Hematopoietic multipotent progenitor cell treated with erythropoietin and hydrocortisone succinate and interleukin-3 and kit ligand, for 6 days (in vitro differentiated cells): ENCODE measurements around the gene EIF4A2.
A peak's percentile ranks its signal among the peaks of the same experiment; 100 is the strongest.

Source experiments
- DNase-seq: peaks from one replicate; pipeline ENCODE4 v3.0.0-alpha.2; 2015

Gene EIF4A2

DNA sequence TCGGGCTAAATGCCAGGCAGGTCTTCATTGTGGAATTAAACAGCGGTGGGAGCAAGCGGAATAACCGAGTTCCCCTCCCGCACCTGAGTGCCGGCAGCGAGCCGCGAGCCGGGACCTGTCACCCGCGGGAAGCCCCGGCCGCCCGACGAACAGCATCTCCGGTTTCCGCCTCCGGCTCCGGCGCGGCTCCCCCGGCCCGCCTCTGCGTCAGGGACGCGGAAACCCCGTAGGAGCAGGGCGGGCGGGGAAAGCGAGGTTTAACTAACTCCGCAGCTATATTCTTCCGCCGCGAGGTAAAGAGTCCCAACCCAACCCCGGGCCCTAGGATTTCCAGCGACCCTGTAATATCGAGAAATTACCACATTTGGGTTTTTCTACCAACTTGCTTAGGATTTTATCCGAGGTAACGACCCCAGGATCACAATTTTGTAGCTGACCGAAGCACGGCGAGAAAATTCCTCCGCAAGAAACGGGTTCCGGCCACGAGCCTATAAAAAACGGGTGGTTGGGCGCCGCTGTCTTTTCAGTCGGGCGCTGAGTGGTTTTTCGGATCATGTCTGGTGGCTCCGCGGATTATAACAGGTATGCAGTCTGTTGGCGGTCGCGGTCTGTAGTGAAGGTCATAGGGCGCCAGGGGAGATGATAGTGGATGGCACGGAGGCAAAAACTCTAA is at the start of gene EIF4A2:
Gene EIF4A2, plus strand, starts transcription at position 520 of the 673 bp plus-strand sequence. Its CDS starts 34 bp downstream, at position 554.
- DNase-seq, result peak; percentile 93

DNA sequence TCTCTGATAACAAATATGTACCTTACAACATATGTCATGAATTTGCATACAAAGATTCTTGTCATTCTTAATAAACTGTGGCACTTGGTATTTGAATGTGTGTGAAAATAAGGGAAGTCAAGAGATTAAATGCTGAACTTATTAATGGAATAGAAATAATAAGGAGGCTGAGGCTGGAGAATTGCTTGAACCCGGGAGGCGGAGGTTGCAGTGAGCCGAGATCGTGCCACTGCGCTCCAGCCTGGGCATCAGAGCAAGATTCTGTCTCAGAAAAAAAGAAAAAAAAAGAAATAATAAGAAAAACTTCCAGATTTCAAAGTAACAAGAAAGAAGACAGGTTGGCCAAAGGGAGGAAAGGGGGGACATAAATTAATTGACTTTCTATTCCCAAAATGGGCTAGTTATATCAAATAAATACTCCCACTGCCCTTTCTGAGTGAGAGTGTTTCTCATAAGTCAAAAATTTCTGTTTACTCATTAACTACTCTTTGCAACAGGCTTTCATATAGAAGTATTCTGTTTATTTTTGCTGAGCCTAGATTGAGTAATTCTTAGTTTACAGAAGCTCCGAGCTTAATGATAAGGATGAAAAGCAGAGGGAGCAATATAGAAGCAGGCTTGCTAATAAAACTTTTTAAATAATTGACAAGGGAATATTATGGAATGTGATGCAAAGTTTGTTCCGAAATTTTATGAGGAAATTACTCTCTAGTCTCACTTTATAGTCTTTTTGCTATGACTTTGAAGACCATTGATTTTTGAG is 40.6 kb upstream of the EIF4A2 start:
- no peak for DNase-seq

DNA sequence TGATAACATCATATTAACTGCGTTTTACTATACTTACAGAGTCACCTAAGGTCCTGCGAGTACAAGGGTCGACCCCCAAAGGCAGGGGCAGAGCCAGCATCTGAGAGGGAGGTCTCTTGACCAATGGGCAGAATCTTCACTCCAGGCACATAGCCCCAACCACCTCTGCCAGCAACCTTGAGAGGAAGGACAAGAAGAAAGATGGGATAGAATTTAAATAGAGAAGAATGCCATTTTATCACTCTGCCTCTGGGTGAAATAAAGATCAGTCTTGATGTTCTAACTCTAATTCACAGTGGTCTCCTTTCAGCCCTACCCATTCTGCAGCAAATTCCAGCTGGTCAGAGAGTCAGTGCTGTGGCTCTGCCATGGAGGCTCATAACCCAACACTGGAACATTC is 39.7 kb upstream of the EIF4A2 start:
- no peak for DNase-seq

DNA sequence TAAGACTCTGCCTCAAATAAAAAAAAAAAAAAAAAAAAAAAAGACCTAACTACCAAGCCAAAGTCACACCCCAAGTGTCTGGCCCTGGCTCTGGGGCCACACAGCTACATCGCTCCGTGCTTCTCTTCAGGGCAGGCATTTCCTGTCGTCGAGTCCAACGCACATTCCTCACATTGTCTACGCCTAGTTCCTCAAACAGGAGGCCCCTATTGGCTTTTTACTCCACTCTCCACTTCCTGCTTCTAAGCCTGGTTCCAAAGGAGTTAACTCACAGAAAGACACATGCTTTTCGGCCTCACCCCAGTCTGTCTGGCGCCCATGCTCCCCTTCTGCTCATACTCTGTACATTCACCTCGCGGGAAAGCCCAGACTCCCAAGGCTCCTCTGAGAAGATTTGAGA is 37.4 kb upstream of the EIF4A2 start:
- peak; percentile 59 for DNase-seq

DNA sequence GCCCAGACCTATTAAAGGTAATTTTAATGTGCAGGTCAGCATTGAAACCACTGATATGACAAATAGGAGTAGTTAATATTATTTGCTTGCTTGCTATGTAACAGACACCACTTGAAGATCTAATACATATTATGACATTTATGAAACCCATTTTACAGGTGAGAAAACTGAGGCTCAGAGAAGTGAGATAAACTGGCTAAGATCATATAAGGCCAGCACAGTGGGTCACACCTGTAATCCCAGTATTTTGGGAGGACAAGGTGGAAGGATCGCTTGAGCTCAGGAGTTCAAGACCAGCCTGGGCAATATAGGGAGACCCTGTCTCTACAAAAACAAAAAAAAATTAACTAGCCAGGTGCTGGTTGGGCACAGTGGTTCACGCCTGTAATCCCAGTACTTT is 33.1 kb upstream of the EIF4A2 start:
- DNase-seq, result no peak

DNA sequence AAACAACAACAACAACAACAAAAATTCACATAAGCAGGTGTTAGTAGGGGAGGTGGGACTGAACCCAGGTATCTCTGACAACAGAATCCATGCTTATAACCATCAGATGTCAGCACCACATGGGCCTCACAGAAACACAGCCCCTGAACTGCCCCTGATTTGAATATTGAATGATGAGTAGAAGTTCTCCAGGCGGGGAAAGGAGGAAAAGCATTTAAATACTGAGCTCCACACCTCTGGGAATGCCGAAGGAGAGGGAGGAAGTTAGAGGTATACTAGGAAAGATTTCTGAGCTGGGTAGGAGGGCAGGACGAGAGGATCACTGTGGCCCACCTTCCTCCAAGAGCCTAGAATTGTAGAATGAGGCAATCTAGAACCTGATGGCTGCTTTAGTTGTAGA is 31.9 kb upstream of the EIF4A2 start:
- DNase-seq, result no peak

DNA sequence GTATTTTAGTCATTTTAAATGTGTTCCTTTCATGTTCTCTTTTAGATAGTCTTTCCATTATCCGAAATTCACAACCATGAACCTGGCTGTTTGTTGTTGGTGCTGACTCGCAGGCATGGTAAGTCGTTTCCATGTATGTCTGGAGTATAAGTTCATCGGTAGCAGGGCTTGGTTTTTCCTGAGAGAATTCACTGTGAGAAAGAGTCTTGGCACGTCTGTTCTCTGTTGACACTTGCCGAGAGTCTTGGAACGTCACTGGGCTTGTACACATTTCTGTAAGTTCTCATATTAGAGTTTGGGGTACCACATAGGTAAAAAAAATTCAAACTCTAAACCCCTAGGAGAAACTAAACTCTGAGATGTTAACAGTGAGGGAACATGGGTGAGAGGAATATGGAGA is 29.4 kb upstream of the EIF4A2 start:
- DNase-seq, result no peak

DNA sequence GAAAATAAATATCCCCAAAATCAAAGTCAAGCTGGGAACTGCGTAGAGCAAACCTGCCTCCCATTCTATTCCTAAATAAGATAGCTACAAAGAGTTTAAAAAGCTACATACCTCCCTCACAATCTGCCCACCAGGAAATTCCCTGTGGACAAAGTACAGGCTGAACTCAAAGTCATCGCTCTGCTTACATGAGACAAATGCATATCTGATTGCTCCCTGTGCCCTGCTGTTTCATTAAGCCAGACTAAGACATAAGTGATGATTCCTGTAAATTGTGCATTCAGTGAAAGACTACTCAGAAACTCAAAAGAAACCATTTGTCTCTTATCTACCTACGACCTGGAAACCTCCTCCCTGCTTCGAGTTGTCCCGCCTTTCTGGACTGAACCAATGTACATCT is 28.5 kb upstream of the EIF4A2 start:
- DNase-seq, result no peak

DNA sequence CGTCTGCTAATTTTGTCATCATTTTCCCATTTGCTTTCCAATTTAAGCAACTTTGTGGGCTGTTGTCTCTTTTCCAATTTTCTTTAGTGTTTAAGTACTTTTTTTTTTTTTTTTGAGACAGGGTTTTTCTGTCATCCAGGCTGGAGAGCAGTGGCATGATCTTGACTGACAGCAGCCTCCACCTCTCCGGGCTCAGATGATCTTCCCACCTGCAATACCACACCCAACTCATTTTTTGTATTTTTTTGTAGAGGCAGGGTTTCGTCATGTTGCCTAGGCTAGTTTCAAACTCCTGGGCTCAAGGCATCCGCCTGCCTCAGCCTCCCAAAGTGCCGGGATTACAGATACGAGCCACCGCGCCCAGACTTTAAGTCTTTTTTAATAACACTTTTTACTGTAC is 26.2 kb upstream of the EIF4A2 start:
- no peak for DNase-seq

DNA sequence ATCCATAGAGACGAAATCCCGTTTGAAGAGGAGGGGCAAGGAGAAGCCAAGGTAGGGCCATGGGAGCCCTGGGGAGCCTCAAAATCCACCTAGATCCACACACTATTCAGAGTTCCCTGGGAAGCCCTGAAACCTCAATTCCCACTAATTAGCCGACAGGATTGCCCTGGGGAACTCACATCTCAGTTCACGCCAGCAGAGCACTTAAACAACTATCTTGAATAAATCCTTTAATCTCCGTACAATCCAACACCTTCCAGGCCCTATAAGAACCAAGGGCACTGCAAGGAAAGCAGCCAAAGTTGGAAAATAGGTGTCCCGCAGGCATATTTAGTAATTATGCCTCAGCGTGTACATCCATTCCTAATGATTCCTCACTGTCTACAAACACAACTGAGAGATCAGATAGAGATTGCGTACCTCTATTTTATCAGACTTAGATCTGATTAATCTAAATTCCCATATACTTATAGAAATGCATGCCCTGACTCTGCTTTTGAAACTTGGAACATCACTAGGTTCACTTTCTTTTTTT is 25.6 kb upstream of the EIF4A2 start:
- DNase-seq, result no peak

DNA sequence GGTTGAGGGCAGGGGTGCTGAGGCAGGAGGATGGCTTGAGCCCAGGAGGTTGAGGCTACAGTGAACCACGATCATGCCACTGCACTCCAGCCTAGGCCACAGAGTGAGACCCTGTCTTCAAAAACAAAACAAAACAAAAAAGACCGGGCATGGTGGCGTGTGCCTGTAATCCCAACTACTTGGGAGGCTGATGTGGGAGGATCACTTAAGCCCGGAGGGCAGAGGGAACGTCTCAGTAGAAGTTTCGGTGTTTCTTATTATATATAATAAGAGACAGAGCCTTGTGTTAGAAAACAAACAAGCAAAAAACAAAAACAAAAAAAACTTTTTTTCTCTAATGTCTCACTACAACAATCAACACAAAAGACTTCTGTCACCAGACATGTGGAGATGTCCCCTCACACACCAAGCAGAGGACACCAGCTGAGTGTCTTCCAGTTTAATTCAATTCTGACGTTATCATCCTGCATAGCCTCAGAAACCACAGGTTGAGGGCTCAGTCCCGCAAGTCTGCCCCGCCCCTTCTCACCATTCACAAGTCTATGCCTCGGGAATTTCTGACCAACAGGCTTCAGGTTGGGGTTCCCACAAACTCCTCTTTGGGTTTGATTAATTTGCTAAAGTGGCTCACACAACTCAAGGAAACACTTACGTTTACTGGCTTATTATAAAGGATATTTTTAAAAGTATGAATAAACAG is 24.0 kb upstream of the EIF4A2 start:
- DNase-seq, result peak; percentile 17

DNA sequence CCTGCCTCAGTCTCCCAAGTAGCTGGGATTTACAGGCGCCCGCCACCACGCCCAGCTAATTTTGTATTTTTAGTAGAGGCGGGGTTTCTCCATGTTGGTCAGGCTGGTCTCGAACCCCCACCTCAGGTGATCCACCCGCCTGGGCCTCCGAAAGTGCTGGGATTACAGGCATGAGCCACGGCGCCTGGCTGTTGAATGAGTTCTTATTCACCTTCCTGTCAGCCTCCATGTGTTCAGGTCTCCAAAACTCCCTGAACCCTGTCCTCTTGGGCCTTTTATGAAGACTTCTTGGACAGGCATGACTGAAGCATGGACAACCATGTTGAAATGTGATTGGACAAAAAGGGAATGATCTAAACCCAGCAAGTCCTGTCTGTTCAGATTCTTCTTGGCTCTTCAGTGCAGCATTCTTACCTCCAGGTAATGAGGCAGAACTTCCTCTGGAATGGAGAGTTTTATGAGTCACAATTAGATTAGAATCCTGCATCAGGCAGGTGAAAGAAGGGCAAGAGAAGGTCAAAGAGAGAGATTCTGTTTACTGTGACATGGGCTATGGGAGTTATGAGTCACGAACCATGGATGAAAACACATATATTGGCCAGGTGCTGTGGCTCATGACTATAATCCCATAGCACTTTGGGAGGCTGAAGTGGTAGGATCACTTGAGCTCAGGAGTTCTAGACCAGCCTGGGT is 23.1 kb upstream of the EIF4A2 start:
- DNase-seq, result no peak

DNA sequence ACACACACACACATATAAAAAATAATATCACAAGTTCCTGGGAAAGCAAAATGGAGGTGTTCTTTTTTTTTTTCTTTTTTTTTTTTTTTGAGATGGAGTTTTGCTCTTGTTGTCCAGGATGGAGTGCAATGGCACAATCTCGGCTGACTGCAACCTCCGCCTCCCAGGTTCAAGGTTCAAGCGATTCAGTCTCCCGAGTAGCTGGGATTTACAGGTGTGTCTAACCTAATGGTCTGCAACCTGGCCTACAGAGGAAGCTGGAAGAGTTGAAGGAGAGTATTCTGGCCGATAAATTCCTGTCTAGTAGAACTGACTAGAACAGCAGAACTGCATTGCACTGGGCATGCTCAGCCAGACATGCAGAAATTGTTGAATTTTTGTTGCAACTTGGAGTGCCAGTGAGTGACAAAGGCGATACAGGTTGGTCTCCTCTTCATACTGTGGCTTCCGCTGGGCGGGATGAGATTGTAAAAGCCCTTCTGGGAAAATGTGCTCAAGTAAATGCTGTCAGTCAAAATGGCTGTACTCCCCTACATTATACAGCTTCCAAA is 22.4 kb upstream of the EIF4A2 start:
- DNase-seq, result no peak

DNA sequence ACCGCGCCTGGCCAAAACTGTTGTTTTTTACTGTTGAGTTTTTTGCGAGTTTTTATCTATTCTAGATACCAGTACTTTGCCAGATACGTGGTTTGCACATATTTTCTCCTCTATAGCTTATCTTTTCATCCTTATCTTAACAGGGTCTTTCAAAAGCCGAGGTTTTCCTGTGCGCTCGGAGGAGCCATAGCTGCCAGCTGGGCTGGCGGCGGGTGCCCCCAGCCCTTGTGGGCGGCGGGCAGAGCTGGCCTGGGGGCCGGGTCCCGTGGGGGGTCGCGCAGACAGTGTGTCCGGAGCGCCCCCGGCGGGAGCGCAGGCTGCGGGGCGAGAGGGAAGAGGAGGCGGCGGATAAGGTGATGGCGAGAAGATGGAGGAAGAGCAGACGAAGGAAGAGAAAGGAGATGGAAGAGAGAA is 11.1 kb upstream of the EIF4A2 start:
- DNase-seq, result peak; percentile 55

DNA sequence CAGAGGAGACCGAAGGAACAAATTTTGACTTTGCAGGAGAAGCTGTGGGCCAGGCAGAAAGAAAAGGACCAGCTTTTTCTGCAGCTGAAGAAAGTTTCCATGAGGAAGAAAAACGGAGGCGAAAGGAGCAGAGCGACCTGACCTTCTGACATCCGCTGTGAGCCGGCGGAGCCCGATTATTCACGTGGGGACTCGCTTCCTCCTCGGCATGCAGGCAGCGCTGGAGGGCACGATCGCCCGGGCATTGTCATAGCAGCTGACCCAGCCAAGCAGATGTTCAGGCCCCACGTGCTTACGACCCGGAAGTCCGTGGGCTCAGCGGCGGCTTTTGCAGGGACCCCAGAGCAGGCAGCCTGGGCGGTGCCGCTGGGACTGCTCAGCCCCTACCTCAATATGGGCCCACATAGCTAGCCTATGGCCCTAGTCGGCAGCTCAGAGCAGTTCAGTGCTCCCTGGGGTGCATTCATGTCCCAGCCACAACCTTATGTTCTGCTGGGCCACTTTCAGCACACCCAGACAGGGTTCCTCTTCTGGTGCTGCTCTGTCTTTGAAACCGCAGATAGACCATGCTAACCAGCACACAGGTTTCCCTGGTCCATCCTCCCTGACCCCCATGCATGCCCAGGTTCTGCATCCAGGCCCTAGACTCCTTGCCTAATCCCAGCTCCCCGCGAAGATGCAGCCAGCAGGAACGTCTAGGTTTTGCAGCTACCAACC is 10.5 kb upstream of the EIF4A2 start:
- DNase-seq, result peak; percentile 81

DNA sequence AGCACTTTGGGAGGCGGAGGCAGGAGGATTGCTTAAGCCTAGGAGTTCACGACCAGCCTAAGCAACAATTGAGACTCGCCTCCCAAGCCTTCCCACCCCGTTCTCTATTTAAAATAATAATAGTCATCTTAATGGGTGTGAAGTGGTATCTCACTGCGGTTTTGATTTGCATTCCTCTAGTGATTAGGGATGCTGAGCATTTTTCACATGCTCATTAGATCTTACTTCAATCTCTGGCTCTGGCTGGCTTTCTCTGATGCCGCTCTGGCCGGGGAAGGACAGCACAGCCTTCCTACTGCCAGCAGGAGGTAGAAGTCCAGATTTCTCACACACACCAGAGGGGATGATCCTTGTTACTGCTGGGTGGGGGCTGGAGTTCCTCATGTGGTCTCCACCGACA is 7.4 kb upstream of the EIF4A2 start:
- DNase-seq, result no peak

DNA sequence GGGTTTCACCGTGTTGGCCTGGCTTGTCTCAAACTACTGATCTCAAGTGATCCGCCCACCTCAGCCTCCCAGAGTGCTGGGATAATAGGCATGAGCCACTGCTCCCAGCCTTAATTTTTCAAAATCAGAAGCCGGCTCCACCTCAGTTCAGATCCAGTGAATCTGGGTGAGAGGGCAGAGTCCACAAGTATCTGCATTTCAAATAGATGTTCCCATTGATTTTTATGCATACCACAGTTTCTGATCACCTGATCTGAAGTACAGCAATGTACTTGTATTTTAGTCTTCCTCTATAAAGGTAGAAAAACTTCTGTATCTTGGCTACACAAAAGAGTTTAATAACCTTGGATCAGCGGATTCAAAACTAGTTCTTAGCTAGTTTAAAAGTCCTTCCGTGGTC is 4.2 kb upstream of the EIF4A2 start:
- no peak for DNase-seq

DNA sequence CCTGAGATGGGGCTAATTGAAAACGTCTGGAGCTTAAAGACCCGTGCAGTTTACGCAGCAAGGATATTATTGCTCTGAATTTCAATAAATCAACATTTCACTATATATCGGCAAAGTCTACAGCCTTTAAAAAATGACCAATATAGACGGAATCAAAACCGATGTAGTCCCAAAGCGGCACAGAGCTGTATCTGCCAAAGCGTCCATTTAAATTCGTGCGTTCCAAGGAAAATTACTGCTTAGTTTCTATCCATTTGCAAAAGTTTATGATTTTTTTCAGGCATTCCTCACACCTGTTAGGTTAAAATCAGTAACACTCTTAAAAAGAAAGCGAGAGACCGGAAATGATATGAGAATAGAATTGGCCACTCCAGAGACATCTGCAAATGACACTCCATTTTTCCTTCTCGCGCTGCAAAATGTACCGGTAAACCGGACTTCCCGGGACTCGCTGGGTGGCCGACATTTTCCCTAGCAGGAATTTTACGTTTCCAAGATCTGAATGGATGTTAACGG is 777 bp upstream of the EIF4A2 start:
- DNase-seq, result peak; percentile 51

DNA sequence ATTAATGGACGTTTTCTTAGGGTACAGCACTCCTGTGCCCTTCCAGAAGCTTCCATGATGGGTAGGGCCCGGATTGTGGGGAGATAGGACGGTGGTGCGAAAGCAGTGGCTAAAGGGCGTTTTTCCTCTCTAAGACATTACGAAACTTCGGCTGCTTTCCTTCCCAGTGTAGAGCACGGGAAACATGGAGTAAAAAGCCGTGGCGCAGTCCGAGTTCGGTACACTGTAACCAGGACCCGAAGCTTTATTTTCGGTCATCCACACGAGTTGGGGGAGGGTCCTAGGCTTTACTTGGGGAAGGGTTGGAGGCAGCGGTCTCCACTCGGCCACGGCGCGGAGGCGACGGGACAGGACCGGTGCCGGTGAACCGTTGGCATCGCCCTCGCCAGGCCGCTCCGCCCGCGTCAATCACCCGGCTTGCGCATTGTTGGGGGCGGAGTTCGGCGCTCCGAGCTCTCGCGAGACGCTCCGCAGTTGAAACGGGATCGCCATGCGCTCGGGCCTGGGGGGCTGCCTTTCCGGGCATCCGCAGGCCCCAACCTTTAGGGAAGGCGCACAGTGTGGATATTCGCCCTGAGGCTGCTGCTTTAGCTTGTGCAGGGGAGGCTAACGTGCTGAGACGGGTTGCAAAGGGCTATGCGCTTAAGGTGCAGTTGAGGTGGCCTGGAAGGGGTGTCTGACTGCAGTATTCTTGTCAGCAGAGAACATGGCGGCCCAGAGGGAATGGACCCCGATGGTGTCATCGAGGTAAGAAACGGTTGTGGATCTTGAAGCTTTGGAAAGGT is 546 bp downstream of the EIF4A2 start:
- DNase-seq, result peak; percentile 87

DNA sequence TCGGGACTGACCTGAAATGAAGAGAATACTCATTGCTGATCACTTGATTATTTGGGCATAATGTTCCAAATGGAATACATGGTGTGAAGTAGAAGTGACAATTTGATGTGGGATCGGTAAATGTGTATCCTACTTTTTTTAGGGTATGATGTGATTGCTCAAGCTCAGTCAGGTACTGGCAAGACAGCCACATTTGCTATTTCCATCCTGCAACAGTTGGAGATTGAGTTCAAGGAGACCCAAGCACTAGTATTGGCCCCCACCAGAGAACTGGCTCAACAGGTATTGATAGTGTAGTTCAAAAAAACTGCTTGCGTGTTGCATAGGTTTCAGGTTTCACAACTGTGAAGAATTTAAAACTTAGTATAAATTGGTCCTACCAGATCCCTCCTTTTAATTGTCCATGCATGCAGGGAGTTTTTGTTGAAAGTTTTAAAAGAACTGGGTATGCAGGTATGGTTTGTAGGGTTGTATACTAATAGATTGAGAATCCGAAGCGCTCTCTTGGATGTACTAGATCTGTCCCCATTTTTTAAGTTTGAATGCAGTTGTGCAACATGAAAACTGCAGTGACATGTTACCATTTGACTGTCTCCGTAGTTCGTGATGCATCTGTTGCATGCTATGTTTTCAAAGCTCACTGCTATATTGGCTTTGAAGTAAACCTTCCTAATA is 1.6 kb downstream of the EIF4A2 start:
- peak; percentile 35 for DNase-seq
